GM12891 (cell line): Measurements from ENCODE around the gene RCBTB1.

ENCODE experiments used
- PAX5 ChIP-seq: IDR thresholded peaks from 2 replicates; pipeline ENCODE4 v1.6.1; 2011; ENCODE audit warnings: low read length, moderate library complexity, mild to moderate bottlenecking; ENCODE audit not compliant: insufficient read depth, severe bottlenecking
- POLR2A ChIP-seq: IDR thresholded peaks from 2 replicates; pipeline ENCODE4 v1.6.1; 2011; ENCODE audit warnings: low read depth, low read length, control low read depth
- POLR2AphosphoS5 ChIP-seq: IDR thresholded peaks from 2 replicates; pipeline ENCODE4 v1.6.1; 2011; ENCODE audit warnings: low read depth, low read length, control low read depth
- POU2F2 ChIP-seq: IDR thresholded peaks from 2 replicates; pipeline ENCODE4 v1.6.1; 2011; ENCODE audit warnings: low read depth, mild to moderate bottlenecking, control low read depth, low read length, moderate library complexity
- TAF1 ChIP-seq: IDR thresholded peaks from 2 replicates; pipeline ENCODE4 v1.6.1; 2011; ENCODE audit warnings: low read depth, low read length, control low read depth

- no peak for TF ChIP-seq POLR2A
- TF ChIP-seq POLR2AphosphoS5, result no peak
- no peak for TF ChIP-seq PAX5
- no peak for TF ChIP-seq TAF1
- TF ChIP-seq POU2F2, result no peak
Observed at GRCh38 chr13:49554387-49554786, 31.0 kb downstream of the RCBTB1 start.
